C4-2B (cell line): ENCODE data around the gene SLC35F2.

Source experiments
- ZFX ChIP-seq: fragments of 450-650 bp; IDR thresholded peaks from 2 replicates; pipeline ENCODE4 v1.6.1; 2017
- TF ChIP-seq, protein P1 (sequence below): fragments of 450-650 bp; conservative IDR thresholded peaks from 2 replicates; pipeline ENCODE4 v1.5.1; 2017; ENCODE audit warnings: mild to moderate bottlenecking

DNA sequence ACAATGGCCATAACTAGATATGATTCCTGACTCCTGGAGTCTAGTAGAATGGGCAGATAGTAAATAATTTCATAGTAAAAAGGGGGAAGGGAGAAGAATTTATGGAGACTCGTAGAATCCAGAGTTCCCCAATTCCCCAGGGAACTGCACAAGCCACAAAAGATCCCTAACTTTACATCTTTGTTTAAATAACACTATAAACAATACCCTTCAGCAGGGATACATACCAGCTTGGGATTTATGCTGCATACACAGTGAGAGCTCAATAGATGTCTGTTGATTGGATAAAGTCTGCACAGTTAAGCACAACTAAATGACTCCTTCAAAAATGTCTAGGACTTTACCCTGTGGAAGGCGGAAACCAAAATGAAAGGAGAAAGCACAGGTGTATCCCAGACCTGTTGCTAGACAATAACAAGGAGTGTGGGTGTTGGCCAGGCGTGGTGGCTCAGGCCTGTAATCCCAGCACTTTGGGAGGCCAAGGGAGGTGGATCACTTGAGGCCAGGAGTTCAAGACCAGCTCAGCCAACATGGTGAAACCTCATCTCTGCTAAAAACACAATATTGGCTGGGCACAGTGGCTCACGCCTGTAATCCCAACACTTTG is 6.8 kb downstream of the SLC35F2 start:
- TF ChIP-seq, protein P1, sequence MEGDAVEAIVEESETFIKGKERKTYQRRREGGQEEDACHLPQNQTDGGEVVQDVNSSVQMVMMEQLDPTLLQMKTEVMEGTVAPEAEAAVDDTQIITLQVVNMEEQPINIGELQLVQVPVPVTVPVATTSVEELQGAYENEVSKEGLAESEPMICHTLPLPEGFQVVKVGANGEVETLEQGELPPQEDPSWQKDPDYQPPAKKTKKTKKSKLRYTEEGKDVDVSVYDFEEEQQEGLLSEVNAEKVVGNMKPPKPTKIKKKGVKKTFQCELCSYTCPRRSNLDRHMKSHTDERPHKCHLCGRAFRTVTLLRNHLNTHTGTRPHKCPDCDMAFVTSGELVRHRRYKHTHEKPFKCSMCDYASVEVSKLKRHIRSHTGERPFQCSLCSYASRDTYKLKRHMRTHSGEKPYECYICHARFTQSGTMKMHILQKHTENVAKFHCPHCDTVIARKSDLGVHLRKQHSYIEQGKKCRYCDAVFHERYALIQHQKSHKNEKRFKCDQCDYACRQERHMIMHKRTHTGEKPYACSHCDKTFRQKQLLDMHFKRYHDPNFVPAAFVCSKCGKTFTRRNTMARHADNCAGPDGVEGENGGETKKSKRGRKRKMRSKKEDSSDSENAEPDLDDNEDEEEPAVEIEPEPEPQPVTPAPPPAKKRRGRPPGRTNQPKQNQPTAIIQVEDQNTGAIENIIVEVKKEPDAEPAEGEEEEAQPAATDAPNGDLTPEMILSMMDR = no peak
- no peak for TF ChIP-seq ZFX
